ENCODE results near the gene FHIT.

Gene FHIT

DNA sequence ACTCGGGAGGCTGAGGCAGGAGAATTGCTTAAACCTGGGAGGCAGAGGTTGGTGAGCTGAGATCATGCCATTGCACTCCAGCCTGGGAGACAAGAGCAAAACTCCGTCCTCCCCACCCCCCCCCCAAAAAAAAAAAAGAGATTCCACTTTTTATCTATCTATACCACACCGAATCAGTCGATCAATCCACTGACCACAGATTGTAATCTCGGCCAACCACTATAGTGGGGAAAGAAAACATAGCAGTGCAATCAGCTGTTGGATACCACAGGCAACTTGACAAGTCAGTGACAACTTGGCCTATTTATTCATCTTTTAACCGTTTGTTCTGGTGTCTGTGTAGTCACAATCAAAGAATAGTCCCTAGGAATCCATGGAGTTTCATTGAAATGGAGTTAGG is 299.2 kb downstream of the FHIT start:
- Histone ChIP-seq H3K36me3 (replicated peaks; ENCODE audit: low read depth, low read length) (no peaks in the 10 kb centered on the region), H3K4me1 (ENCODE audit: low read length) (no peaks in the 10 kb centered on the region), H3K9me3 (ENCODE audit: insufficient read depth, low read length) (no peaks in the 10 kb centered on the region), H3K27me3 (ENCODE audit: low read depth, low read length) (no peaks in the 10 kb centered on the region), H4K20me1 (ENCODE audit: insufficient read depth, low read length) (no peaks in the 10 kb centered on the region), H3K9ac (ENCODE audit: low read length) (no peak overlapping the region), H3K79me2 (ENCODE audit: low read length) (no peaks in the 10 kb centered on the region), H2AFZ (ENCODE audit: low read depth, low read length) (no peak overlapping the region), H3K27ac (ENCODE audit: low read length) (no peak overlapping the region), H3K4me2 (ENCODE audit: low read length) (no peak overlapping the region), H3K4me3 (ENCODE audit: low read length) (no peak overlapping the region)
- TF ChIP-seq EZH2phosphoT487 (IDR thresholded peaks at IDR 0.05; ENCODE audit: low read depth) (no peak), CTCF (IDR thresholded peaks at IDR 0.05; ENCODE audit: low read depth, low read length) (no peak)

DNA sequence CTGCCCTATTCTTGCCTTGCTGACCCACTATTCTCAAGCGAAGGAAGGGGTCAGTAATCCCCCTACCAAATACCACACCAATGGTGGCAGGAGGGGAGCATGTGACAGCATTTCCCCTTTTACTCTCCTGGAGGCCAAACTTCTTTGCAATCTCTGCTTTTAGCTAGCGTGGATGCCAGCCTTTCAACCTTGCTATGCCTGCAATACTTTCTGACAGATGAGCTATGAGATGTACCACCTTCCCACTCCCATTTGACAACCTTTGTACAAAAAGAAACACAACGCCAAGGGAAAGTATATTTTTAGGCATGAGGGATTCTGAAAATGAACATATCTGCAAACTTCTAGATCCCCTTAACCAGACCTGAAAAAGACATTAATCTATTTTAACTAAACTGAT is 302.1 kb downstream of the FHIT start:
- H3K27me3 ChIP-seq (ENCODE audit: low read depth, low read length) = no peaks in the 10 kb centered on the region
- TF ChIP-seq CTCF (IDR thresholded peaks at IDR 0.05; ENCODE audit: low read depth, low read length) = no peak
- TF ChIP-seq EZH2phosphoT487 (IDR thresholded peaks at IDR 0.05; ENCODE audit: low read depth) = no peak
- H3K27ac ChIP-seq (ENCODE audit: low read length) = no peak overlapping the region
- H3K4me1 ChIP-seq (ENCODE audit: low read length) = no peaks in the 10 kb centered on the region
- no peak overlapping the region for H2AFZ ChIP-seq (ENCODE audit: low read depth, low read length)
- no peak overlapping the region for H3K9ac ChIP-seq (ENCODE audit: low read length)
- no peaks in the 10 kb centered on the region for H3K36me3 ChIP-seq (replicated peaks; ENCODE audit: low read depth, low read length)
- H3K4me3 ChIP-seq (ENCODE audit: low read length) = no peak overlapping the region
- H4K20me1 ChIP-seq (ENCODE audit: insufficient read depth, low read length) = no peaks in the 10 kb centered on the region
- no peaks in the 10 kb centered on the region for H3K79me2 ChIP-seq (ENCODE audit: low read length)
- H3K9me3 ChIP-seq (ENCODE audit: insufficient read depth, low read length) = no peaks in the 10 kb centered on the region
- no peak overlapping the region for H3K4me2 ChIP-seq (ENCODE audit: low read length)

DNA sequence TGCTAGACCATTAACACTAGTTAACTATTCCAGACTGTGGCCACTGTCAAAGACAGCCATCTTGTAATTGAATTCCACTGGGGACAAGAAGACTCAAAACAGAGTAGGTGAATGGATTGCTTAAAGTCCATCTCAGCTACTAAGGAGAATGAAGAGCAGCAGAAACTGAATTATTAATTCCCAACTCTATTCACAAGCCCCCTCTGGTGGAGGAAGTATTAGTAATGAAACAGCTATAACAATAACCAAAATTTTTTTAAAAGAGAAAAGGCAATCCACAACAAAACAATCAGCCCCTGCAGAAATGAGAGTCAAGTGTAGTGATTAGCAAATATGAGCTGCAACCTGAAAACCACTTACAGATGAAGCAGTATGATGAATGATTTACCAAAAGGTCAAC is 302.8 kb downstream of the FHIT start:
- Histone ChIP-seq H3K4me1 (ENCODE audit: low read length) (no peaks in the 10 kb centered on the region), H3K4me2 (ENCODE audit: low read length) (no peak overlapping the region), H3K9ac (ENCODE audit: low read length) (no peak overlapping the region), H3K4me3 (ENCODE audit: low read length) (no peak overlapping the region), H4K20me1 (ENCODE audit: insufficient read depth, low read length) (no peaks in the 10 kb centered on the region), H2AFZ (ENCODE audit: low read depth, low read length) (no peak overlapping the region), H3K27ac (ENCODE audit: low read length) (no peak overlapping the region), H3K79me2 (ENCODE audit: low read length) (no peaks in the 10 kb centered on the region), H3K36me3 (replicated peaks; ENCODE audit: low read depth, low read length) (no peaks in the 10 kb centered on the region), H3K9me3 (ENCODE audit: insufficient read depth, low read length) (no peaks in the 10 kb centered on the region), H3K27me3 (ENCODE audit: low read depth, low read length) (no peaks in the 10 kb centered on the region)
- TF ChIP-seq EZH2phosphoT487 (IDR thresholded peaks at IDR 0.05; ENCODE audit: low read depth) (no peak), CTCF (IDR thresholded peaks at IDR 0.05; ENCODE audit: low read depth, low read length) (peak; percentile 13; the same call in 1 of the 2 replicates)

DNA sequence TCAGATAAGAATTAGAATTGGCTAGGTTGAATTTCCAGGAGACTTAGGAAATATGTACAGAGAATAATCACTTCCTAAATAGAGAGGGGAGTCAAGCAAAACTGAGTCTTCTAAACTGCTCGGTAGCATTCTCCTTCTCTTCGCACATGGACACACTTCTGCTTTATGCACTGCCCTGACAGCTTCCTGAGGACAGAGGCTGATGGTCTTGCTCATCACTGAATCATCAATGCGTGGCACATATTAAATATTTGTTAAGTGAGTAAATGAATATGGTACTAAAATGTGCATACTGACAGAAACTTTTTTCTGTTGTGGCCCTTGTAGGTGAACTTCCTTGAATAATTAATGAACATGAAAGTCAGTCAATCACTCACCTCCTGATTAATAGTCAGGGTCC is 315.5 kb downstream of the FHIT start:
- H3K27ac ChIP-seq (ENCODE audit: low read length) = no peak overlapping the region
- no peaks in the 10 kb centered on the region for H3K27me3 ChIP-seq (ENCODE audit: low read depth, low read length)
- H3K4me3 ChIP-seq (ENCODE audit: low read length) = no peak overlapping the region
- H3K36me3 ChIP-seq (replicated peaks; ENCODE audit: low read depth, low read length) = no peaks in the 10 kb centered on the region
- no peaks in the 10 kb centered on the region for H3K79me2 ChIP-seq (ENCODE audit: low read length)
- no peak overlapping the region for H2AFZ ChIP-seq (ENCODE audit: low read depth, low read length)
- no peaks in the 10 kb centered on the region for H4K20me1 ChIP-seq (ENCODE audit: insufficient read depth, low read length)
- no peak overlapping the region for H3K4me2 ChIP-seq (ENCODE audit: low read length)
- H3K9ac ChIP-seq (ENCODE audit: low read length) = no peak overlapping the region
- TF ChIP-seq EZH2phosphoT487 (IDR thresholded peaks at IDR 0.05; ENCODE audit: low read depth) (no peak), CTCF (IDR thresholded peaks at IDR 0.05; ENCODE audit: low read depth, low read length) (no peak)
- H3K9me3 ChIP-seq (ENCODE audit: insufficient read depth, low read length) = no peaks in the 10 kb centered on the region
- no peaks in the 10 kb centered on the region for H3K4me1 ChIP-seq (ENCODE audit: low read length)
